AG04450 (cell line): Measurements from ENCODE around the gene ADAM22. TPM values are rescaled to one million over a fixed set of nuclear protein-coding genes. Genes with fewer than 3 reads are reported as not detected.

Source experiments
- CTCF ChIA-PET: fragments of 300-600, 350-600 bp; formaldehyde crosslinking; extraction: SDS; loops from one replicate; lab custom pipeline; 2022; ENCODE audit warnings: antibody characterized with exemption, inconsistent platforms; lab: Charles Lee
- POLR2A ChIA-PET: fragments of 350-600 bp; formaldehyde crosslinking; extraction: SDS; loops from one replicate; lab custom pipeline; 2021; ENCODE audit warnings: antibody characterized with exemption, inconsistent platforms; lab: Yijun Ruan, JAX
- DNase-seq: peaks from one replicate; pipeline ENCODE4 v3.0.0-alpha.2; 2011; ENCODE audit warnings: low read depth, low spot score
- H3K27ac ChIP-seq: one replicate; pipeline ENCODE4 v1.5.1; 2012; ENCODE audit warnings: low read depth, low read length, control low read depth
- H3K27me3 ChIP-seq: one replicate; pipeline ENCODE4 v1.6.0; 2012; ENCODE audit warnings: low read length; ENCODE audit not compliant: control insufficient read depth, insufficient read depth
- H3K4me3 ChIP-seq: 2 replicates; pipeline ENCODE4 v1.5.1; 2011; ENCODE audit warnings: mild to moderate bottlenecking, low read depth, low read length, control low read depth
- H3K9me3 ChIP-seq: 2 replicates; pipeline ENCODE4 v1.5.1; 2012; ENCODE audit warnings: low read length; ENCODE audit not compliant: control insufficient read depth, insufficient read depth
- CTCF ChIP-seq: IDR thresholded peaks from 2 replicates; pipeline ENCODE4 v1.5.1; 2011; ENCODE audit warnings: low read depth, low read length, control low read depth, inconsistent platforms
- polyA plus RNA-seq: library from polyadenylated mRNA; depleted of rRNA; stranded (reverse); fragments of >200 nt; gene quantifications from 2 replicates; pipeline ENCODE4 v1.2.3, GENCODE V29; 2011

ADAM22 gene
- polyA plus RNA-seq, 1 experiment: 0.33 TPM

- no peak for DNase-seq
- no peaks in the 10 kb centered on the region for H3K9me3 ChIP-seq
- no peaks in the 10 kb centered on the region for H3K27me3 ChIP-seq
- no peak overlapping the region for H3K4me3 ChIP-seq
- POLR2A ChIA-PET: no interaction called here
- CTCF ChIA-PET: interaction anchor here (0.6 kb wide), 1 partner anchor 1201 kb away, joined by 4 read pairs; no protein-coding TSS in a partner anchor
- no peak for TF ChIP-seq CTCF
- H3K27ac ChIP-seq: no peak overlapping the region
Observed at GRCh38 chr7:88046839-88047573, 113.0 kb downstream of the ADAM22 start.

DNA sequence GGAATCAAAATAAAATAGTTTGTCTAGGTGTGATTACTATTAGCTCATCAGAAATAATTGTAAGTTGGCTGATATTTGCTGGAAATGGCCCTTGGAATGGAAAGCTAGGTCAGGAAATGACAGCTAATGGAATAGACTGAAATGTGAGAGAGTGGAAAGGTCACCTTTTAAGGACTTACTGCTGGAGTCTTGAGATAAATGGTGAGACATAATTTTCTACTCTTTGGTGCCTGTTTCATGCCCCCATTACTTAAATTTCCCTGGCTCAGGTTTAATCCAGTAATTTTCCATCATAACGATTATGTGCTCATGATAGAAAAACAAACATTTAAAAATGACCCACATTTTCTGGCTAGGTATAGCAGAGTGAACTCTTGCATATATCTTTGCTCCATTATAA lies 123.6 kb downstream of the ADAM22 start:
- Histone ChIP-seq H3K27ac (no peak overlapping the region), H3K27me3 (no peaks in the 10 kb centered on the region), H3K4me3 (no peak overlapping the region), H3K9me3 (no peaks in the 10 kb centered on the region)
- no peak for DNase-seq
- ChIA-PET CTCF (no interaction called here), POLR2A (no interaction called here)
- TF ChIP-seq CTCF: no peak

- CTCF ChIA-PET: no interaction called here
Observed at GRCh38 chr7:88062238-88062637, 128.2 kb downstream of the ADAM22 start.

GRCh38 chr7:88069093-88069492 lies 135.0 kb downstream of the ADAM22 start:
- Histone ChIP-seq H3K27me3 (no peaks in the 10 kb centered on the region), H3K27ac (no peak overlapping the region), H3K4me3 (no peak overlapping the region), H3K9me3 (no peaks in the 10 kb centered on the region)
- no peak for TF ChIP-seq CTCF
- ChIA-PET CTCF (no interaction called here), POLR2A (no interaction called here)
- DNase-seq: no peak

More at GRCh38 chr7:88062238-88062637, 128.2 kb downstream of the ADAM22 start:
- POLR2A ChIA-PET: no interaction called here
- Histone ChIP-seq H3K9me3 (no peaks in the 10 kb centered on the region), H3K27me3 (no peaks in the 10 kb centered on the region), H3K27ac (no peak overlapping the region), H3K4me3 (no peak overlapping the region)
- DNase-seq: no peak
- no peak for TF ChIP-seq CTCF

GRCh38 chr7:88071994-88072714 lies 138.1 kb downstream of the ADAM22 start:
- CTCF ChIA-PET: interaction anchor here (1.5 kb wide), 1 partner anchor 97 kb away, joined by 4 read pairs; no protein-coding TSS in a partner anchor
- POLR2A ChIA-PET: no interaction called here
- no peak overlapping the region for H3K4me3 ChIP-seq
- H3K27me3 ChIP-seq: no peaks in the 10 kb centered on the region
- no peak for TF ChIP-seq CTCF
- H3K9me3 ChIP-seq: no peaks in the 10 kb centered on the region
- no peak overlapping the region for H3K27ac ChIP-seq
- no peak for DNase-seq
